Activated naive CD4-positive, alpha-beta T cell treated with anti-CD3 and anti-CD28 coated beads for 36 hours (primary cell): ENCODE results near the gene SH2D3A. TPM values are rescaled to one million over a fixed set of nuclear protein-coding genes. Genes with fewer than 3 reads are reported as not detected.

Experiments
- CTCF ChIA-PET: fragments of 350-600 bp; sonication (Branson Sonifier 250); formaldehyde crosslinking; loops from one replicate; lab custom pipeline; 2021; ENCODE audit warnings: antibody characterized with exemption; lab: Charles Lee
- DNase-seq: peaks from one replicate; pipeline ENCODE4 v3.0.0-alpha.2; 2020
- H3K27ac Mint-ChIP-seq: one replicate; pipeline ENCODE4 v1.8.0; 2021; ENCODE audit warnings: mild to moderate bottlenecking, mixed read lengths
- H3K27me3 Mint-ChIP-seq: one replicate; pipeline ENCODE4 v1.8.0; 2021; ENCODE audit warnings: low read depth, mixed read lengths
- H3K36me3 Mint-ChIP-seq: one replicate; pipeline ENCODE4 v1.8.0; 2021; ENCODE audit warnings: low read depth, mixed read lengths
- H3K4me1 Mint-ChIP-seq: one replicate; pipeline ENCODE4 v1.8.0; 2021; ENCODE audit warnings: low read depth, mixed read lengths
- H3K4me3 Mint-ChIP-seq: one replicate; pipeline ENCODE4 v1.8.0; 2021; ENCODE audit warnings: mild to moderate bottlenecking, moderate library complexity, mixed read lengths
- H3K9me3 Mint-ChIP-seq: one replicate; pipeline ENCODE4 v1.8.0; 2021; ENCODE audit warnings: mixed read lengths
- intact Hi-C: fragments of 100-400 bp; cut with micrococcal nuclease; formaldehyde crosslinking; loops from one replicate; pipeline ENCODE4 v1.15.1; 2023
- microRNA-seq: library from miRNA; unstranded; fragments of <30 nt; microRNA quantifications from one replicate; pipeline ENCODE4 v1.2.0, GENCODE V29; 2022; ENCODE audit warnings: borderline microRNAs expressed, borderline replicate concordance
- total RNA-seq, 2 experiments: library from RNA; stranded (reverse); gene quantifications; one replicate each; pipeline ENCODE4 v1.2.3, GENCODE V29; 2021

SH2D3A gene
- total RNA-seq, 2 experiments from 2014 or later: 23.2 to 24.9 TPM

DNA sequence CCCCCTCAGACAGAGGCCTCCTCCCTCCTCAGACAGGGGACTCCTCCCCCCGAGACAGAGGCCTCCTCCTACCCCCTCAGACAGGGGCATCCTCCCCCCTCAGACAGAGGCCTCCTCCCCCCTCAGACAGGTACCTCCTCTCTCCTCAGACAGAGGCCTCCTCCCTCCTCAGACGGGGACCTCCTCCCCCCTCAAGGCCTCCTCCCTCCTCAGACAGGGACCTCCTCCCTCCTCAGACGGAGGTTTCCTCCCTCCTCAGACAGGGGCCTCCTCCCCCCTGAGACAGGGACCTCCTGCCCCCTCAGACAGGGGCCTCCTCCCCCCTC lies 60.6 kb downstream of the SH2D3A start:
- Mint-ChIP-seq H3K4me1 (peaks cover 14% of the 10 kb centered on the region), H3K36me3 (no peaks in the 10 kb centered on the region), H3K9me3 (no peaks in the 10 kb centered on the region), H3K27ac (no peak overlapping the region), H3K4me3 (no peak overlapping the region), H3K27me3 (peaks cover 26% of the 10 kb centered on the region)
- no peak for DNase-seq
- CTCF ChIA-PET: no interaction called here
- intact Hi-C loops: no loop called here

DNA sequence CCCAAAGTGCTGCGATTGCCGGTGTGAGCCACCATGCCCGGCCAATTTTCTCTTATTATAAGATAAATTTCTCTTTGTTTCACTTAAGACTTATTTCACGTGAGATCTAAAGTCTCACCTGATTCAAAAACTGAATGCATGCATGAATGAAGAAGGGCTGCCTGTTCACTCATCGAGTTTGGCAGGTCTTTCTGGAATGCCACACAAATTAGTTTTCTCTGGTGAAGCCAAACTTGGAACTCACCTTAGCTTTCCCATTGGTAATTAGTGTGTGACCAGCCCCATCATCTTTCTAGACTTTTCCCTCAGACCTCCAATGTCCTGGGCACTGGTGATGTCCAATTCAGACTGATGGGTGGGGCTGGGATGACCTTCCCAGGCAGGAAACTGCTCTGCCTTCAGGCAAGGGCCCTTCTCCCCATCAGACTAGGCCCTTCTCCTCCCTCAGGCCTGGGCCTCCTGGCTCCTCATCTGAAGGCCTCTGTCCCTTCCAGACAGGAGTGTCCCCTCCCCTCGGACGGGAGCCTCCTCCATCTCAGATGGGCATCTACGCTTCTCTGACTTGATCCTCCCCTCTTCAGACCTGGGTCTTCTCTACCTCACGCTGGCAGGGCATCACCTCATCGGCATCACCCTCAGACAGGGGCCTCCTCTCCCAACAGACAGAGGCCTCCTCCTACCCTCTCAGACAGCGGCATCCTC lies 61.2 kb downstream of the SH2D3A start:
- intact Hi-C loops: no loop called here
- no peaks in the 10 kb centered on the region for H3K9me3 Mint-ChIP-seq
- peaks cover 23% of the 10 kb centered on the region for H3K27me3 Mint-ChIP-seq
- no peaks in the 10 kb centered on the region for H3K36me3 Mint-ChIP-seq
- no peak overlapping the region for H3K4me3 Mint-ChIP-seq
- CTCF ChIA-PET: no interaction called here
- H3K27ac Mint-ChIP-seq: no peak overlapping the region
- peaks cover 14% of the 10 kb centered on the region for H3K4me1 Mint-ChIP-seq
- no peak for DNase-seq

Small RNA genes lying within 50 kb of the gene (microRNA-seq; reads per million reads assigned to microRNA genes)
- gene MIR6791: not detected

Other genes starting within 250 kb of the SH2D3A start
- gene TNFSF9, start 236.4 kb downstream of the SH2D3A start, total RNA-seq: 1 to 10 TPM; 1.3 to 1.5 TPM
- gene CD70, start 176.3 kb downstream of the SH2D3A start, total RNA-seq: 1 to 10 TPM; 3.1 to 3.7 TPM
- gene TNFSF14, start 97.3 kb downstream of the SH2D3A start, total RNA-seq: 10 to 100 TPM; 13.1 to 14.5 TPM
- under 1 TPM; 0.81 to 0.94 TPM for gene C3, start 46.8 kb downstream of the SH2D3A start, total RNA-seq
- 10 to 100 TPM; 54.0 to 59.9 TPM for gene GPR108, start 29.9 kb downstream of the SH2D3A start, total RNA-seq
- gene TRIP10, start 27.8 kb downstream of the SH2D3A start, total RNA-seq: 10 to 100 TPM; 56.2 to 61.1 TPM
- gene VAV1, start 5.3 kb upstream of the SH2D3A start, total RNA-seq: 100 to 1,000 TPM in 1 of 2 experiments, 10 to 100 TPM in 1; 93.6 to 103 TPM
- gene ADGRE1, start 120.1 kb upstream of the SH2D3A start, total RNA-seq: 10 to 100 TPM in 1 of 2 experiments, 1 to 10 TPM in 1; 9.1 to 11.2 TPM